ENCODE data around the gene USH2A.

USH2A gene

DNA sequence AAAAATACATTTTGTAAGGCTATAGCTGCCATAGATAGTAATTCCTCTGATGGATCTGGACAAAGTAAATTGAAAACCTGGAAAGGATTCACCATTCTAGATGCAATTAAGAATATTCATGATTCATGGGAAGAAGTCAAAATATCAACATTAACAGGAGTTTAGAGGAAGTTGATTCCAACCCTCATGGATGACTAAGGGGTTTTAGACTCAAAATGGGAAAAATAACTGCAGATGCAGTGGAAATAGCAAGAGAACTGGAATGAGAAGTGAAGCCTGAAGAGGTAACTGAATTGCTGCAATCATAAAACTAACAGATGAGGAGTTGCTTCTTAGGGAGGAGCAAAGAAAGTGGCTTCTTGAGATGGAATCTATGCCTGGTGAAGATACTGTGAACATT lies 625.4 kb downstream of the USH2A start:
- POLR2A ChIA-PET: no interaction called here
- CTCF ChIA-PET: no interaction called here
- Histone ChIP-seq H3K4me1 (ENCODE audit: control insufficient read depth, insufficient read depth, low read length) (no peaks in the 10 kb centered on the region), H3K9me3 (ENCODE audit: control insufficient read depth, insufficient read depth, low read depth, low read length) (no peaks in the 10 kb centered on the region), H3K27ac (ENCODE audit: extremely low read depth, low read depth, low read length) (no peak overlapping the region), H3K4me3 (ENCODE audit: low read depth, low read length) (no peak overlapping the region), H3K36me3 (ENCODE audit: control insufficient read depth in 2 of 2, insufficient read depth in 1 of 2, low read length in 2 of 2) (no peaks in the 10 kb centered on the region)
- no peak for TF ChIP-seq ZNF664 (tag by site-specific recombination; IDR thresholded peaks at IDR 0.05)
- TF ChIP-seq ZNF837 (tag by site-specific recombination; IDR thresholded peaks at IDR 0.05): no peak
- no peak for TF ChIP-seq ZNF843 (tag by site-specific recombination; IDR thresholded peaks at IDR 0.05)
- no peak for TF ChIP-seq KLF17 (tag by site-specific recombination; IDR thresholded peaks at IDR 0.05)
- TF ChIP-seq SP3 (tag by site-specific recombination; IDR thresholded peaks at IDR 0.05): no peak
- TF ChIP-seq ZNF510 (tag by site-specific recombination; IDR thresholded peaks at IDR 0.05; ENCODE audit: insufficient replicate concordance): no peak
- TF ChIP-seq ZNF140 (tag by site-specific recombination; IDR thresholded peaks at IDR 0.05): no peak
- no peak for TF ChIP-seq HOXA7 (CRISPR knock-in tag; IDR thresholded peaks at IDR 0.05; ENCODE audit: borderline replicate concordance)
- no peak for TF ChIP-seq ZNF112 (tag by site-specific recombination; IDR thresholded peaks at IDR 0.05)
- TF ChIP-seq ZFP41 (tag by site-specific recombination; IDR thresholded peaks at IDR 0.05; ENCODE audit: borderline replicate concordance): no peak
- TF ChIP-seq ZNF239 (tag by site-specific recombination; IDR thresholded peaks at IDR 0.05): no peak

DNA sequence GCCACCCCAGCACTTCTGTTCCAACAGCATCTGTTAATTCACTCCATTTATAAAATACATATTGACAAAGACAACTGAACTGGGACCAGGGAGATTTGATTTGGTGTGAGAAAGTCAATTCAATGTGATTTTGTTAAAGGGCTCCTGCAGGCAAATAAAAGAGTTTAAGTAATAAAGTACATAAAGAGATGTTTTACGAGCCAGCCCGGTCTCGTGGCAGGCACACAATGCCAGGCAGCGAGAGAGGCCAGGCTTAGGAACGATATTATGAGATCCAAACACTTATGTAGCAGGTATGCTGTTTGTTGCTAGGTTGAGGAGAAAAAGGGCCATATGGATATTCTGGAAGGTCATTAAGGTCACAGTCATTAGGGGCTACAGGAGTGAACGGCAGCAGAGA lies 629.1 kb downstream of the USH2A start:
- no peaks in the 10 kb centered on the region for H3K4me1 ChIP-seq (ENCODE audit: control insufficient read depth, insufficient read depth, low read length)
- TF ChIP-seq ZFHX2 (tag by site-specific recombination; conservative IDR thresholded peaks at IDR 0.05): no peak
- no peak for TF ChIP-seq ZNF121 (tag by site-specific recombination; IDR thresholded peaks at IDR 0.05)
- TF ChIP-seq SCRT2 (tag by site-specific recombination; IDR thresholded peaks at IDR 0.05): no peak
- no peak for TF ChIP-seq EGR2 (tag by site-specific recombination; IDR thresholded peaks at IDR 0.05; ENCODE audit: low read depth)
- no peak for TF ChIP-seq ZNF280D (tag by site-specific recombination; IDR thresholded peaks at IDR 0.05)
- no peak for TF ChIP-seq PRDM1 (tag by site-specific recombination; IDR thresholded peaks at IDR 0.05)
- no peak for TF ChIP-seq ZNF514 (tag by site-specific recombination; IDR thresholded peaks at IDR 0.05)
- no peak for TF ChIP-seq BCL11B (tag by site-specific recombination; IDR thresholded peaks at IDR 0.05; ENCODE audit: low read depth)
- no peak for TF ChIP-seq ZNF114 (tag by site-specific recombination; IDR thresholded peaks at IDR 0.05)
- TF ChIP-seq ZNF157 (tag by site-specific recombination; IDR thresholded peaks at IDR 0.05): no peak
- no peak for TF ChIP-seq ZFP3 (tag by site-specific recombination; IDR thresholded peaks at IDR 0.05; ENCODE audit: low read depth)
- TF ChIP-seq ZNF548 (tag by site-specific recombination; IDR thresholded peaks at IDR 0.05): no peak
- TF ChIP-seq ZNF354C (tag by site-specific recombination; IDR thresholded peaks at IDR 0.05; ENCODE audit: borderline replicate concordance, low read depth): no peak
- TF ChIP-seq TRIM28 (IDR thresholded peaks at IDR 0.05; ENCODE audit: borderline replicate concordance, low read length): no peak
- no peak for TF ChIP-seq ZNF561 (tag by site-specific recombination; IDR thresholded peaks at IDR 0.05; ENCODE audit: borderline replicate concordance)
- no peak for TF ChIP-seq ZNF623 (tag by site-specific recombination; IDR thresholded peaks at IDR 0.05)
- no peak for TF ChIP-seq ZNF776 (tag by site-specific recombination; IDR thresholded peaks at IDR 0.05; ENCODE audit: borderline replicate concordance)
- no peak for TF ChIP-seq ZNF610 (tag by site-specific recombination; IDR thresholded peaks at IDR 0.05; ENCODE audit: borderline replicate concordance)
- ChIA-PET CTCF (no interaction called here), POLR2A (no interaction called here)
- H3K9me3 ChIP-seq (ENCODE audit: control insufficient read depth, insufficient read depth, low read depth, low read length): no peaks in the 10 kb centered on the region
- H3K4me3 ChIP-seq (ENCODE audit: low read depth, low read length): no peak overlapping the region
- H3K27ac ChIP-seq (ENCODE audit: extremely low read depth, low read depth, low read length): no peak overlapping the region
- H3K36me3 ChIP-seq (ENCODE audit: control insufficient read depth in 2 of 2, insufficient read depth in 1 of 2, low read length in 2 of 2): no peaks in the 10 kb centered on the region

Data from HEK293 (cell line).